ENCODE measurements around the gene MYO18B. TPM values are rescaled to one million over a fixed set of nuclear protein-coding genes. Genes with fewer than 3 reads are reported as not detected.

MYO18B gene
- total and polyA plus RNA-seq, 2 of the 8 experiments (the other 6 are each of a cell fraction or from before 2014, with no cell fraction given) = 0.62 to 0.78 TPM

DNA sequence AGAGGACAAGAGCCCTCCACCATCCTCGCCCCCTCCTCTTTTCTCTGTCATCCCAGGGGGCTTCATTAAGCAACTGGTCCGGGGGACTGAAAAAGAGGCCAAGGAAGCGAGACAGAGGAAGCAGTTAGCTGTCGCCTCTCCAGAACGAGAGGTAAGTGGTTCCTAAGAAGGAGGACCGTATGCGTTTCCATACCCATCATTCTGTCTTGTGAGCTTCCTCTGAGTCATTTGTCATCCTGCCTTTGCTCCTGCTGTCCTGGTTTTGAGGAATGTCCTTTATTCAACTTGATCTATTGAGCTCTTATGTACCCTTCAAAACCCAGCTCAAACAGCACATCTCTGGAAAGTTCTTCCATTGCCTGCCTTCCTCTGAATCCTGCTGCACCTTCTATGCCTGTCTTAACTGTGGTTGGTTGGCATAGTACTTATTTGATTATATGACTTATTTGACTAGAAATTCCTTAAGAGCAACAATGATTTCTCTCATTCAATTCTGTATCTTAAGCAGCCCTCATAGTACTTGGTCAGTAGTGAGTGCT is 21.3 kb downstream of the MYO18B start (continued):
- no peak for TF ChIP-seq POLR2A (IDR thresholded peaks at IDR 0.05; ENCODE audit: control extremely low read depth in 1 of 2, low read depth in 2 of 2, low read length in 2 of 2)
- no peak for TF ChIP-seq TBP (IDR thresholded peaks at IDR 0.05; ENCODE audit: low read depth, low read length)
